Epithelial cell of esophagus (primary cell): ENCODE data around the gene SEMA7A.

Experiments
- DNase-seq: peaks from one replicate; pipeline ENCODE4 v3.0.0; 2010; ENCODE audit warnings: low read depth
- H3K4me3 ChIP-seq: 2 replicates; pipeline ENCODE4 v1.5.1; 2011; ENCODE audit warnings: mild to moderate bottlenecking, low read length, control low read depth
- CTCF ChIP-seq: IDR thresholded peaks from 2 replicates; pipeline ENCODE4 v1.5.1; 2011; ENCODE audit warnings: low read depth, mild to moderate bottlenecking, low read length, control low read depth, inconsistent platforms; ENCODE audit not compliant: insufficient read depth; ENCODE audit errors: missing control alignments

Gene SEMA7A

GRCh38 chr15:74449643-74450205 lies 16.0 kb upstream of the SEMA7A start:
- H3K4me3 ChIP-seq: no peak overlapping the region
- no peak for TF ChIP-seq CTCF
- DNase-seq: no peak

- no peak for TF ChIP-seq CTCF
- H3K4me3 ChIP-seq: no peak overlapping the region
- no peak for DNase-seq
These were observed 15.3 kb upstream of the SEMA7A start for GRCh38 chr15:74449095-74449494.

- H3K4me3 ChIP-seq: no peak overlapping the region
- DNase-seq: no peak
- no peak for TF ChIP-seq CTCF
These were observed 12.3 kb upstream of the SEMA7A start for GRCh38 chr15:74445816-74446763.

GRCh38 chr15:74444106-74445062 lies 10.6 kb upstream of the SEMA7A start:
- TF ChIP-seq CTCF: no peak
- no peak overlapping the region for H3K4me3 ChIP-seq
- no peak for DNase-seq

GRCh38 chr15:74443100-74443909 lies 9.5 kb upstream of the SEMA7A start:
- no peak for TF ChIP-seq CTCF
- no peak overlapping the region for H3K4me3 ChIP-seq
- DNase-seq: no peak

- H3K4me3 ChIP-seq: no peak overlapping the region
- TF ChIP-seq CTCF: no peak
- no peak for DNase-seq
These were observed 8.8 kb upstream of the SEMA7A start for GRCh38 chr15:74442604-74443003.
